Stimulated activated CD8-positive, alpha-beta memory T cell treated with anti-CD3 and anti-CD28 coated beads, Interleukin-4, amount 100 ng/mL, for 48 hours (primary cell): ENCODE data around the gene NCAPG2.
A peak's percentile ranks its signal among the peaks of the same experiment; 100 is the strongest.
"Not testable (repeated sequence)": the region's sequence is repeated elsewhere in the genome, so short reads cannot be mapped to it uniquely, and the experiment has no call there.

ENCODE experiments used
- DNase-seq: peaks from one replicate; pipeline ENCODE4 v3.0.0-alpha.2; 2020

Gene NCAPG2

DNA sequence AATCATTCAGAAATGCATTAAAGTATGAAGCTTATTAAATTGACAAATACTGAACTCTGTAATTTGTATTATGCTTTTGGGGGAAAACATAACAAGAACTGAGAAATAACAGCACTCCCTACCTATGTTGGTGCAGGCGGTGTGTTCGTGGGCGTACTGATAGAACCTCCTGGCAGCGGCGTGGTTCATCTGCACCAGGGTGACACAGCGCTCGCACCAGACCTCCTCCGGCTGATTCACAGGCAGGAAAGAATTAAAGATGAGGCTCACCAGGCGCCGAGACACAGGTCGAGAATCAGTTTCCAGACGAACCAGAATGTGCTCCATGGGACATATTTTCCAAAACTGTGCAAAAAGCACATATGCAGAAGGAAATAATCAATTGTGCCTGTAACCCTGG lies 40.2 kb downstream of the NCAPG2 start:
- no peak for DNase-seq

DNA sequence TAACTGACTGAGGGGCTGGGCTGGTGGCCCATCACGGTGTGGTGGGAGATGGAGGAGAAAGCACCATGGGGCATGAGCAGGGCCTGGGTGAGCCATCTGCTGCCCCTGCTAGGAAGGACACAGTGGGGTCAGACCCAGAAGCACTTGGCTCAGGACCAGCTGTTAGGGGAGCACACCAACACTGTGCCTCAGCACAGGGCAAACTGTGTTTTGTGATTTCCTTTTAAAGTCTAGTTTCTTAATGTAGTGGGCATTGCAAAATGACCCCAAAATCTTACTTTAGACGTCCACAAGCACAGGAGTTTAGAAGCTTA lies 41.2 kb downstream of the NCAPG2 start:
- no peak for DNase-seq

DNA sequence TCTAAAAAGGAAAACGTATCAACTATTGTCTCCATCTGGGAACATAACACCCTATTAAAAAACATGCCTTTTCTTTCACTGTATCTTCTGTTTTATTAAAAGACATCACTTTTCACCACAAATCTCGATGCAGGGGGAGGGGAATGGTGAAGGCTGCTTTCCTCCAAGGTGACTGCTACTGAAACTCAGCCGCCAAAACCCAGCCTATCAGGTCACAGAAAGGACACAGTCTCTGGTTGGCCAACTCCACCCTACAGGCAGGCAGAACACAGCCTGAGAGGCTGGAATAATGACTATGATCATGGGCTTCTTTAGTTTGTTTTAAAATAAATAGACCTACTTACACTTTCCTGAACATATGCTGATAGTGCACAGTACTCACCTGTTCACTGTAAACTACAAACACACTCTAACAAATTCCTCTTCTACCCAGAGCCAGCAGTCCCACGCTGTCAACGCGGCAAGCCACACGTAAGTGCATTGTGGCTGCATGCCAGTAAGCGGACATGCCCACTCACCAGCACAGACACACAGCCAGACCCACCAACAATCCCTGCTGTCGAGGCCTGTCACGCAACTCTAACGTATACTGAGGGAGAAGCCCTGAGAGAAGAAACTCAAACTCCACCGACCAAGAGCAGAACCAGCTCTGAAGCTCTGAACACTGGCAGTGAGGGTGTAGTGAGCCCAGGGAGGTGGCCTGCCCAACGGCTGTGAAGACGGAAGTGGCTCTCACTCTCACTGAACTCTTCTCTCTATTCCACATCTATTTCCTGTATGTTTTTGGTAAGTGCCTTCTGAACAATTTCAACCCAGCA lies 41.8 kb downstream of the NCAPG2 start:
- no peak for DNase-seq

DNA sequence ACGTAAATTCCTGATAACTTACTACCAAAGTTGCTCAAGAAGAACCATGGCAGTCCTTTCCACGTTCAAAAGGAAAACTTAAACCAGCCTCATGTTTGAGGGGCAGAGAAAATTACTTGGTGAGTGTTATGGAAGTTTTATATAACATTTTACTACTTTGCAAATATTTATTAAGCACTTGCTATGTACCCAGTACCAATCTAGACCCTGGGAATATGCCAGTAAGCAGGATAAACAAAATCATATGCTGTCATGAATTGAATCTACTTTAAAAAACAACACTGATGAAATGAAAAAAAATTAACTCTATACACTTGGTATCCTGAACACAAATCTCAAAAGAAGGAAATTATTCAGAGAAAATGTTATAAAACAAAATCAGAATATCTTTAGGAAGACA lies 46.1 kb downstream of the NCAPG2 start:
- no peak for DNase-seq

DNA sequence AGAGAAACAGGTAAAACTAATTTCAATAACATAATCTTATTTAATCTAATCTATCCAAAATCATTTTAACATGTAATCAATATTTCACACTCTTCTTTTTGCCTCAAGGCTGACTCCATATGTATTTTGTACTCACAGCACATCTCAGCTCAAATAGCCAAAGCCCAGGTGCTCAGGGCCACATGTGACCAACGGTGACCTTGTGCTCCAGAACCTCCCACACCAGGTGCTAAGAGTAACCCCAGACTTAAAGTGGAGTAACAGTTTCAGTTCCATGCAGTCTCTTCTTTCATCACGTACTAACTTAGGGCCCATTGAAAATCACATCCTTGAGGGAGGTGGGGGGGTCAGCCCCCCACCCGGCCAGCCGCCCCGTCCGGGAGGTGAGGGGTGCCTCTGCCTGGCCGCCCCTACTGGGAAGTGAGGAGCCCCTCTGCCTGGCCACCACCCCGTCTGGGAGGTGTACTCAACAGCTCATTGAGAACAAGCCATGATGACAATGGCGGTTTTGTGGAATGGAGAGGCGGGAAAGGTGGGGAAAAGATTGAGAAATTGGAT lies 47.3 kb downstream of the NCAPG2 start:
- no peak for DNase-seq

DNA sequence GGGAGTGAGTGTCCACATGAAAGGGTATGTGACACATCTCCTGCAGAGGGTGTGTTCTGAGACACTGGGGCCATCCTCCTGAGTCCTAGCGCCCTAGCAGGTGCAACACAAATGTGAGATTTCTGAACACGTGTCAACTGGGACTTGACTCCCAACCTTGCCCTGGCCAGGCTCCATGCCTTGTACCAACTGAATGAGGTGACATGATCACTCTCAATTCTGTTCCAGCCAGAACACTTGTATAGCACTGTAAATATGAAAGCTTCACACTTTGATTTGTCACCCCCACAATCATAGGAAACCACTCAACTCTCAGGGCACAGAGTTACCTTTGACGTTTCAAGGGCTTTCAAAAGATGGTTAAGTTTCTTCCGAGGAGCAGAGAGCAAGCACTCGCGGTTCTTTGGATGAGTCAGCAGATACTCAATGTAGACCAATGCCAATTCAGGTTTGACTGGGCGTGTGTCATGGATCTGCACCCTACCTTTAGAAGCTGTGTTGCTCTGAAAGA lies 48.6 kb downstream of the NCAPG2 start:
- peak; percentile 76 for DNase-seq

DNA sequence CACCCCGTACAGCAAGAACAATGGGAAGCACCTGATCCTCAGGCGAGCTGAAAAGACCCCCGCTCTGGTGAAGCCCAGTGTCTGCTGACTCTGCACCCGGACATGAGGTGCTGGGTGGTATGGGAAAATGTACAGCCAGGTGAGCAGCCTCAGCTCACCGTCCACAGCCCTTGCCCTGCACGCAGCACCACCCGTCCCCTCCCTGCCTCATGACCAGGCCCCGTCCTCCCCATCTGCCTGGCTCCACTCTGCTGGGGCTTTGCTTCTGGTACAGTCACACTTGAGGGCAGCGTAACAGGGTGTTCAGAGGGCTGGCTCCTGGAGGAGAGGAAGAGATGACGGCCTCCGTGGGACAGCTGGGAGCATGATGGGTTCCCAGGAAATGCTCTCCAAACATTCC lies 49.1 kb downstream of the NCAPG2 start:
- no peak for DNase-seq

DNA sequence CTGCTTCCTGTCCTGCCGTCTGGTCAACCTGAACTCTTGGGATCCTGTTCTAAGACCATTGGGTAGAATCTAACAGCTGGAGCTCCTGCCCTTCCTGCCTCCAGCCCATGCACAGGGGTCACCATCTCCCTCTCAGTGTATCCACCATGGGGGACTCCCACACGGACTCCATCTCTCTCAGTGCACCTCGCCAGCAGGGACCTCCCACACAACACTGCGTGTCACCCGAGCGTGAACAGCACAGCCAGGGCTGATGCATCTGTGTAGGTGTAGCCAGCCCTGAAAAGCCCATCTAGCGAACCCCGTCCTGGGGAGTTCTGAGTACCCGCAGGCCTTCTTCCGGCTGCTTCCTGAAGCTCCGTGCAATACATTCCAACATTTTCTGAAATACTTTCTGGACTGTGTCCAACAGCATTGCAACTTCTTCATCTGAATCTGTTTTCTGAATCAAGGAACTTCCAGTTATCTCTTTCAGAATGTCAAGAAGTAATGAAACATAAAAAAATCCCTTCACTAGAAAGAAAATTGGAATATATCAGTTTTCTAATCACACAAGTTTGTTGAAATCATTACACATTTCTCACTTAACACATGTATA lies 52.5 kb downstream of the NCAPG2 start:
- DNase-seq, result no peak

DNA sequence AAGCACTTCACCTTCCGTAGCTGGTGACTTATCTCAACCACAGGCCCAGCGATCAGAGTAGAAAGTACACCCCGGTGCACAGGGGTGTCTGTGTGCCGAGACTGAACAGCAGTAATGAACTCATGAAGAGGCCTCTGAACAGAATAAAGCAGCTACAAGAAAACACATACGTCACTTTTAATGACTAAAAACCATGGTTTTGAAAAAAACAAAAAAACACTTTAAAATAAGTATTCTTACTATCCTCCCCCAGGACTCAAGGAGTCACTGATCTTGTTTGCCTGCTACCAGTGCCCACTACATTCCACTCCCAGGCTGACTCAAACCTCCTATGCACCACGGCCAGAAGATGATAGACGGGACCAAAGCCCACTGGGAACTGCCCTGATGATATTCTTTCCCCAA lies 53.8 kb downstream of the NCAPG2 start:
- no peak for DNase-seq

DNA sequence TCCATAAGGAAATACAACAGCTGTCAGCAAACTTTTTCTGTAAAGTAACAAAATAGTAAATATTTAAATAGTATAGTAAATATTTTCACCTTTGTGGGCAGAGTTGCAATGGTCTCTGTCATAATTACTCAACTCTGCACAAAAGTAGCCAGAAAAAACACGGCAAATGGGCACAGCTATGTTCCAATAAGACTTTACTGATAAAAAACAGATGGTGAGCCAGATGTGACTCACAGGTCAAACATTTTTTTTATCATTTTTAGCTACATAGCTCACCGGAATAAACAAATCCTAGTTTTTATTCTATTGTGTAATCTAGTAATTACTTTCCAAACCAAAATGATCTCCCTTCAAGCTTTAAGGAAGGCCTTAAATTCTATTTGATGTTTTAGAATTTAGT lies 55.3 kb downstream of the NCAPG2 start:
- no peak for DNase-seq

DNA sequence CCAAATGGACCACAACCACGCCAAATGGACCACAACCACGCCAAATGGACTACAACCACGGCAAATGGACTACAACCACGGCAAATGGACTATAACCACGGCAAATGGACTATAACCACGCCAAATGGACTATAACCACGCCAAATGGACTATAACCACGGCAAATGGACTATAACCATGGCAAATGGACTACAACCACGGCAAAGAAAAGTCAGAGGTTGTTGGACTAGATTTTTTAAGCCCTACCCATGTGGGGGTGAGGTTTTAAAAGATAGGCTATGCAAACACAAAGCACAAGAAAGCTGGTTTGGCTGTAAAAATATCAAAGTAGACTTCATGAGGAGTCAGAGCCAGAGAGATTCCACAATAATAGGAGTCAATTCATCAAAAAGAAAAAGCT lies 55.8 kb downstream of the NCAPG2 start:
- DNase-seq, result no peak

DNA sequence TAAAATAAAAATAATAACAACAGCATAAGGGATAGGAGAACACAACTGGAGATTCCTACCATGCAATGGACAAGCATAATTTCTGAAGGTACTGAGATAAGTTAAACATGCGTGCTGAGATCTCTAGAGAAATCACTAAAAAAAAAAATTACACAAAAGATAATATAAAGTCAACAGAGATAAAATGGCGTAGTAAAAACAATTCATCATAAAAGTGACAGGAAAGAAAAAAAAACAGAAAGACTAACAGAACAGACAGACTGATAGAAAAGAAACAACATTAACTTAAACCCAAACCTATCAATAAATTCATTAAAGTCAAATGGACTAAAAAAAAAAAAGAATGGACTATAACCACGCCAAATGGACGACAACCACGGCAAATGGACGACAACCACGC lies 56.4 kb downstream of the NCAPG2 start:
- DNase-seq, result no peak

DNA sequence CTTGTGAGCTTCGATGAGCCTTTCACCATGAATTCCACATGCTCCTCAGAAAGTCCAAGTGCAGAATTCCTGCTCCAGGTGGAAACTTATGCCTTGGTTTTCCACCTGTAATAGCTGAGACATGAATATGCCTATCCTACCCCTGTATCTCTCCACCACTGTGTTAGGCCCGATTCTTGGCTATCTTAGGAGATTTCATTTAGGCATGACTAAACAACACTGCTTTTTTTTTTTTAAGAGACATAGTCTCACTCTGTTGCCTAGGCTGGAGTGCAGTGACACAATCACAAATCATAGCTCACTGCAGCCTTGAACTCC lies 57.2 kb downstream of the NCAPG2 start:
- DNase-seq, result no peak

DNA sequence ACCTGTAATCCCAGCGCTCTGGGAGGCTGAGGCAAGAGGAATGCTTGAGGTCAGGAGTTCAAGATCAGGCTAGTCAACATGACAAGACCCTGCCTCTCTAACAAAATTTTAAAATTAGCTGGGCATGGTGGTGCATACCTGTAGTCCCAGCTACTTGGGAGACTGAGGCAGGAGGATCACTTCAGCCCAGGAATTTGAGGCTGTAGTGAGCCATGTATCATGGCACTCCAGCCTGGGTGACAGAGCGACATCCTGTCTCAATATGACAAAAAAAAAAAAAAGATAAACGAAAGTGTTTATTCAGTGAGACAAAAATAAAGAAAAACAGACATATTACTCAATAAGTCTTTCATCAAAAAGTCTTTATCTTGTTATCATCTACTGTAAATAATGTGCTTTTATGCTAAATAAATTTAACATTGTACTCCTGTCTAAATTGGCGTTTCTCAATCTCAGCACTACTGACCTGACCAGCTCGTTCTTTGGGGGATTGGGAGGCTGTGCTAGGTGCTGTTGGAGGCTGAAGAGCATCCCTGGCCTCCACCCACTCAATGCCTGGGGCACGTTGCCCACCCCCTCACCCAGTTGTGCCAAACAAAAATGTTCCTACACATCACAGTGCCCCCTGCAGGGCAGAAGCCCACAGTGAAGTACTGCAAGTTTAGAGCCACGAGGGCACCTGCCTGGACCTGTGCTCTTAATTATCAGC lies 57.7 kb downstream of the NCAPG2 start:
- DNase-seq, result peak; percentile 61

DNA sequence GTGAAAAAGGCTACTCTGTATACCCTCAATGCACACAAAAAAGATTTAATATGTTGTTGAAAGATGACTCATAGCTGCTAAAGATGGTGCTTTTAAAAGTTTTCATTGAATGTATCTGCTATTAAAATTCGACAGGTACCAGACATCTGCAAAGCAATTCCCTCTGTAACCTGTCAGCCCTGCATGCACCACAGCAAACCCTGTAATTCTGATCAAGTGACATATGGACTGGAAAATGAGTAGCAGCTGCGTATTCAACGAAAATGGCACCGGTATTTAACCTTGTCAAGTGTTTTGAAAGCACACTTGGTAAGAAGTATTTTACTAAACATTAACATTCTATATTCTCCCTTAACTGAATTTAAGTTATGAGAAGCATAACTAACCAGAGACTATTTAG lies 58.8 kb downstream of the NCAPG2 start:
- DNase-seq, result no peak

DNA sequence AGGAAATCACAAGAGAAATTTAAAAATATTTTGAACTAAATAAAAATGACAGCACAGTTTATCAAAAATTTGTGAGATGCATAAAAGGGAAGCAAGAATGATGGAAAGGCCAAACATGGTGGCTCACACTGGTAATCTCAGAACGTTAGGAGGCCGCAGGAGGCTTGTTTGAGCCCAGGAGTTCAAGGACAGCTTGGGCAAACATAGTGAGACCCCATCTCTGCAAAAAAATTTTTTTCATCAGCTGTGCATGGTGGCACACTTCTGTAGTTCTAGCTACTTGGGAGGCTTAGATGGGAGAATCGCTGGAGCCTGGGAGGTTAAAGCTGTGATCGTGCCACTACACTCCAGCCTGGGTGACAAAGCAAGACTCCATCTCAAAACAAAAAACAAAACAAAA lies 62.5 kb downstream of the NCAPG2 start:
- no peak for DNase-seq

DNA sequence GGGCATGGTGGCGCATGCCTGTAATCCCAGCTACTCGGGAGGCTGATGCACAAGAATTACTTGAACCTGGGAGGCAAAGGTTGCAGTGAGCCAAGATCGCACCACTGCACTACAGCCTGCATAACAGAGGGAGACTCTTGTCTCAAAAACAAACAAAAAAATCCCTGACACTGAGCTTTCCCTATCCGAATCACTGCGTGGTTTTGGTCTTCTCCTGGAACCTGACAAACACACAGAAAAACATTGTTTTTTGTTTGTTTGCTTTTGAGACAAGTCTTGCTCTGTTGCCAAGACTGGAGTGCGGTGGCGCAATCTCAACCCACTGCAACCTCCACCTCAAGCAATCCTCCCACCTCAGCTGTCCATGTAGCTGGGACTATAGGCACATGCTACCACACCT lies 66.6 kb downstream of the NCAPG2 start:
- no peak for DNase-seq

DNA sequence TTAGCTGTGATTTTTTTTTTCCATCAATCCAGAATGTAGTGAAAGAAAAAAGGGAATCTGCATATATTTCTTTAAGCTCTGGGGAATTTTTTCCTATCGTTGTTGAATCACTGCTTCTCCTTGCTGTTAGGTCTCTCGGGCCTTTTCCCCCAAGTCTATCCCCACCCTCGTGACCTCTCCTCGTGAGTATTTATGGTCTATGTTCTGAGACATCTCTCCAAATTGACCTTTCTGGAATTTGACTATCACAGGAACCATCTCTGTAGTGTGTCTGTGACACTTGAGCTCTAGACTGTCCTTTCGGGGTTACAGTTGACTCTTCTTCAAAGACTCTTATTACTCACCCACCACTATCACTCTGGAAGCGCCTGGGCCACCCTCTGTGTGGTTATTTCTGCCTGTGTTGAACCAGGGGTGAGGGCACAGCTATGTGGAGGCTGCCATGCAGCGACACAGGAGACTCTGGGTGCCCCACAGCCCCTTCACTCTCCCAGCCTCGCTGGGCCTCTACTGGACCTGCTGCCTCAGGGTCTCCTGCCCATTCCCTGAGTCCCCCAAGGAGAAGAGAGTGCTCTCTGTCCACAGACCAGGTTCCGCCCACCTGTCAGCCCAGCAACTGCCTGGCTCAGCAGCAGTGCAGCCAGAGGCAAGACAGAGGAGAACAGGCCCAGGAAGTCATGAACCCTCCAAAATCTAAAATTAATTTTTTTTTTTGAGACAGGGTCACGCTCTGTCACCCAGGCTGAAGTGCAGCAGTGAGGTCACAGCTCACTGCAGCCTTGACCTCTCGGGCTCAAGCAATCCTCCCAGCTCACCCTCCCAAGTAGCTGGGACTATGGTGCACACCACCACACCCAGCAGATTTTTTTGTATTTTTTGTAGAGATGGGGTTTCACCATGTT lies 71.3 kb downstream of the NCAPG2 start:
- no peak for DNase-seq

DNA sequence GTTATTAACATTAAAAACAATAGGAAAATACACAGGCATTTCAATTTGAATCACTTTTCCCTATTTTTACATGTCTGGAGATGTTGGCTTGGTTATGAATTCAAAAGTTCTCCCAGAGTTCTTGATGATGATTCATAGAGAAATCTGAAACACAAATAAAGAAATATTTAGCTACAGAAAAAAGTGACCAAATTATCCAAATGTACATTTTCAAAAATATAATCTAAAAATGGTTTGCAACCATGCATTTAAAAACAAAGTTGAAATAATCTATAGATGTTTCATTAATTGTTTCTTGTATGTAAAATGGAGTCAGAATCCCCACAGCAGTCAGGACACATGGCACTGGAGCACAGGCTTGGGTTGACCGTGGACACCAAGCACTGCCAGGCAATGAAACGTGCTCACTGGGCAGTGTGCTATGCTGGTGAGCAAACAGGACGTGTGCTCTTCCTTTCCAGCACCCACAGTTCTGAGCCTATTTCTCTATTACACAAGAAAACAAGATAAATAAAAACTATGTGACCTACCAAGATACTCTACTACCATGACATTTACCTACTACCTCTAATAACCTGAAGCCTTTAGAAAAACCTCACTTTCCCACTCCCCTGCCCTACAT lies 72.9 kb downstream of the NCAPG2 start:
- no peak for DNase-seq

DNA sequence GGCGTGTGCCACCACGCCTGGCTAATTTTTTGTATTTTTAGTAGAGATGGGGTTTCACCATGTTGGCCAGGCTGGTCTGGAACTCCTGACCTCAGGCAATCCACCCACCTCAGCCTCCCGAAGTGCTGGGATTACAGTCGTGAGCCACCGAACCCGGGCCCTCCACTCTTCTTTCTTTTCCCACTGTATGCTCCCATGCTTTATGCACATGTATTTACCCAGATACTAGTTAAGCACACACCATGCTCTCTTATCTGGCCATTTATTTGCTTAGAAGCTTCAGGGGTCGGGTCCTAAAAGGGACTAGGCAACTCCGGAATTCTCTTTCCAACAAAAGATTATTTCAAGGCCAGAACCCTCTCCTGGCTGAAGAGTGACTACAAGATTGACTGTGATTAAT lies 78.3 kb downstream of the NCAPG2 start:
- not testable (repeated sequence) for DNase-seq

DNA sequence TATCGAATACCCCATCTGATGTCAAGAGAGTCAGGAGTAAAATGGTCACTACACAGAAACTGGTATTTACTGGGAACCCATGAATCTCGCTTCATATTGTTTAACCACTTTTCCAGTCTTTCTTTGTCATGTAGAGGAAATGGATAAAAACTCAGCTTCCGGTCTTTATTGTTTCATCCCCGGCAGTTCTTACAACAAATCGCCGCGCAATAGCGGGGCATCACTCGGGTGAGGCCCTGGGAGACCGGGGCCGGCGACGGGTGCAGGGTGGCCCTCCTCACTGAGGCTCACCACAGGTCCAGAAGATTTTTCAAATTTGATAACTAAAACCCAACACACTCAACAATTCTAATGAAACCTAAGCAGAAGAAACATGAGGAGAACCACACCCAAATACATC lies 81.4 kb downstream of the NCAPG2 start:
- DNase-seq, result no peak

DNA sequence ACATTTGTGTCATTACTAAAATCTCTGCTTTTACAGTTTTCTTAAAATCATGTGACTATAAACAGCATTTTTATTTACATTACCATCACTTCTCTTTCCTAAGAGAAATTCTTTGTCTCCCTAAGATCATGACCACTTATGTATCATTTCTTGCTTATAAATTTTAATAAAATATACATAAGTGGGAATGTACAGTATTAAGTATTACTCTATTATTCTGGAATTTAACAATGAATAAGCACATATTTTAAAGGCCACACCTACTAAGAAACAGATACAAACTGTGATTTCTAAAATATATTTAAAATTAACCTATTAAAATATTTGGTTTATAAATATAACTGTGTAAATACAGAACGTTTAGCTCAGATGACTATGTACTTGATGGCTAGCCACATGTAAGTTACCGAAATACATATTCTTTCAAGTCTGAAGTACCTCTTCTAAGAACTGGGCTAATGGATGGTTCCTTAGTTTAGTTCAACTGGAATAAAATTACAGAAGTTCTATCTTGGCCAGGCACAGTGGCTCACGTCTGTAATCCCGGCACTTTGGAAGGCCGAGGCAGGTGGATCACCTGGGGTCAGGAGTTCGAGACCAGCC lies 83.7 kb downstream of the NCAPG2 start:
- no peak for DNase-seq
